Osteoblast (primary cell): ENCODE results near the gene STUM. TPM values are rescaled to one million over a fixed set of nuclear protein-coding genes. Genes with fewer than 3 reads are reported as not detected.
A peak's percentile ranks its signal among the peaks of the same experiment; 100 is the strongest.

ENCODE experiments used
- DNase-seq: peaks from one replicate; pipeline ENCODE4 v3.0.0; 2011; ENCODE audit warnings: low spot score, mixed read lengths; ENCODE audit not compliant: insufficient read length; ENCODE audit errors: missing footprints
- H2AFZ ChIP-seq: 2 replicates; pipeline ENCODE4 v1.6.0; 2011; ENCODE audit warnings: mild to moderate bottlenecking, low read length
- H3K27ac ChIP-seq: 2 replicates; pipeline ENCODE4 v1.5.1; 2011; ENCODE audit warnings: mild to moderate bottlenecking, low read depth, low read length, moderate library complexity
- H3K27me3 ChIP-seq: 2 replicates; pipeline ENCODE4 v1.6.0; 2012; ENCODE audit warnings: mild to moderate bottlenecking, control low read depth, inconsistent platforms, low read length, moderate library complexity; ENCODE audit not compliant: insufficient read depth
- H3K36me3 ChIP-seq: 2 replicates; pipeline ENCODE4 v1.5.1; 2011; ENCODE audit warnings: mild to moderate bottlenecking, low read length, control low read depth, moderate library complexity; ENCODE audit not compliant: insufficient read depth
- H3K4me1 ChIP-seq: 2 replicates; pipeline ENCODE4 v1.5.1; 2011; ENCODE audit warnings: mild to moderate bottlenecking, low read length, control low read depth, moderate library complexity; ENCODE audit not compliant: insufficient read depth
- H3K4me2 ChIP-seq: 2 replicates; pipeline ENCODE4 v1.6.0; 2011; ENCODE audit warnings: mild to moderate bottlenecking, low read length; ENCODE audit not compliant: insufficient read depth
- H3K4me3 ChIP-seq: fragments of 200-600 bp; sonication (generic); 3 replicates; pipeline ENCODE4 v1.5.1; 2012; ENCODE audit warnings: mild to moderate bottlenecking, low read length, inconsistent platforms; ENCODE audit not compliant: insufficient read depth
- H3K79me2 ChIP-seq: 2 replicates; pipeline ENCODE4 v1.6.0; 2012; ENCODE audit warnings: mild to moderate bottlenecking, low read length, control low read depth, inconsistent platforms; ENCODE audit not compliant: insufficient read depth
- H3K9me3 ChIP-seq: 2 replicates; pipeline ENCODE4 v1.5.1; 2011; ENCODE audit warnings: low read depth, low read length, control low read depth
- H4K20me1 ChIP-seq: 2 replicates; pipeline ENCODE4 v1.6.0; 2012; ENCODE audit warnings: mild to moderate bottlenecking, low read length, control low read depth; ENCODE audit not compliant: insufficient read depth
- CTCF ChIP-seq: IDR thresholded peaks from 2 replicates; pipeline ENCODE4 v1.5.1; 2011; ENCODE audit warnings: mild to moderate bottlenecking, low read depth, low read length, moderate library complexity; ENCODE audit errors: extremely low read depth
- total RNA-seq: library from RNA; depleted of rRNA; stranded (reverse); fragments of >200 nt; gene quantifications from 2 replicates; pipeline ENCODE4 v1.2.3, GENCODE V29; 2012

The STUM gene
- total RNA-seq, 1 donor = under 0.01 TPM

GRCh38 chr1:226643177-226643576 is 94.6 kb downstream of the STUM start:
- Histone ChIP-seq H3K4me2 (peak overlapping the region; percentile 13), H3K27me3 (no peaks in the 10 kb centered on the region), H3K27ac (no peak overlapping the region), H3K36me3 (no peaks in the 10 kb centered on the region), H3K79me2 (no peaks in the 10 kb centered on the region), H3K4me3 (no peak overlapping the region), H3K4me1 (peaks cover 11% of the 10 kb centered on the region), H4K20me1 (no peaks in the 10 kb centered on the region), H2AFZ (no peak overlapping the region), H3K9me3 (no peaks in the 10 kb centered on the region)
- no peak for TF ChIP-seq CTCF
- DNase-seq = peak; percentile 99

GRCh38 chr1:226643611-226644540 is 95.3 kb downstream of the STUM start:
- no peak overlapping the region for H3K27ac ChIP-seq
- no peak for DNase-seq
- no peaks in the 10 kb centered on the region for H3K27me3 ChIP-seq
- H3K79me2 ChIP-seq = no peaks in the 10 kb centered on the region
- no peak overlapping the region for H2AFZ ChIP-seq
- no peak overlapping the region for H3K4me3 ChIP-seq
- H3K36me3 ChIP-seq = no peaks in the 10 kb centered on the region
- no peak overlapping the region for H3K4me2 ChIP-seq
- TF ChIP-seq CTCF = no peak
- peaks cover 11% of the 10 kb centered on the region for H3K4me1 ChIP-seq
- no peaks in the 10 kb centered on the region for H3K9me3 ChIP-seq
- H4K20me1 ChIP-seq = no peaks in the 10 kb centered on the region

DNA sequence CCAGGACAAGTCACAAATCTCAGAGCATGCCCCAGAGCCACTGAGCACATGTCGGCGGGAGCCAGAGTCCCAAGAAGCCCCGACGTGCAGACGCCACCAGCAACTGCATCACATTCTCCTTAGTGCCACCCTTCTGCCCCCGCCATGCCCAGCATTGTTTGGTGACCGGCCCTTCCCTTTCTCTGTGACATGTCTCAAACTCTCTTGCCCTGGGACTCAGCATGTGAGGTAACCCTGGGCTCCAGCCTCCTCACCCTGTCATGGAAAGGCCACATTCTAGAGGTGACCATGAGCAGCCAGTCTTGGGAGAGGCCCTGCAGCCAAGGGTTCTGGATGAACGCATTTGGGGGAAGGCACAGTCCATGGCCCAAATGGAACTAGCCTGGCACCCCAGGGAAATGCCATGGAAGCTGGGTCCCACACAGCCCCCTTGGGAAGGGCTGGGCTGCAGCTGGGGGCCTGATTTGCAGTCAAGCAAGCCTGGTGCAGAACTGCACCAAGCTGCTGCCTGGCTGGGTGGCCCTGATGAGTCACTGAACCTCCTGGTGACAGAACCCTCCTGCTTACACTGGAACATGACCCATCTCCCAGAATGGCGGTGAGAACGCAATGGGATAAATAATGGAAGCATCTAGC is 96.1 kb downstream of the STUM start:
- Histone ChIP-seq H3K79me2 (no peaks in the 10 kb centered on the region), H3K9me3 (no peaks in the 10 kb centered on the region), H3K4me3 (no peak overlapping the region), H3K27ac (no peak overlapping the region), H3K27me3 (no peaks in the 10 kb centered on the region), H2AFZ (no peak overlapping the region), H3K4me1 (peaks cover 11% of the 10 kb centered on the region), H3K4me2 (no peak overlapping the region), H4K20me1 (no peaks in the 10 kb centered on the region), H3K36me3 (no peaks in the 10 kb centered on the region)
- no peak for TF ChIP-seq CTCF
- DNase-seq = peak; percentile 87
